Epithelial cell of esophagus (primary cell): Measurements from ENCODE around the gene CYBC1.
A peak's percentile ranks its signal among the peaks of the same experiment; 100 is the strongest.

ENCODE experiments used
- DNase-seq: peaks from one replicate; pipeline ENCODE4 v3.0.0; 2010; ENCODE audit warnings: low read depth
- H3K4me3 ChIP-seq: 2 replicates; pipeline ENCODE4 v1.5.1; 2011; ENCODE audit warnings: mild to moderate bottlenecking, low read length, control low read depth
- CTCF ChIP-seq: IDR thresholded peaks from 2 replicates; pipeline ENCODE4 v1.5.1; 2011; ENCODE audit warnings: low read depth, mild to moderate bottlenecking, low read length, control low read depth, inconsistent platforms; ENCODE audit not compliant: insufficient read depth; ENCODE audit errors: missing control alignments

Gene CYBC1

GRCh38 chr17:82493226-82493781, 42.8 kb upstream of the CYBC1 start:
- DNase-seq: peak; percentile 35
- no peak for TF ChIP-seq CTCF
- H3K4me3 ChIP-seq: no peak overlapping the region

DNA sequence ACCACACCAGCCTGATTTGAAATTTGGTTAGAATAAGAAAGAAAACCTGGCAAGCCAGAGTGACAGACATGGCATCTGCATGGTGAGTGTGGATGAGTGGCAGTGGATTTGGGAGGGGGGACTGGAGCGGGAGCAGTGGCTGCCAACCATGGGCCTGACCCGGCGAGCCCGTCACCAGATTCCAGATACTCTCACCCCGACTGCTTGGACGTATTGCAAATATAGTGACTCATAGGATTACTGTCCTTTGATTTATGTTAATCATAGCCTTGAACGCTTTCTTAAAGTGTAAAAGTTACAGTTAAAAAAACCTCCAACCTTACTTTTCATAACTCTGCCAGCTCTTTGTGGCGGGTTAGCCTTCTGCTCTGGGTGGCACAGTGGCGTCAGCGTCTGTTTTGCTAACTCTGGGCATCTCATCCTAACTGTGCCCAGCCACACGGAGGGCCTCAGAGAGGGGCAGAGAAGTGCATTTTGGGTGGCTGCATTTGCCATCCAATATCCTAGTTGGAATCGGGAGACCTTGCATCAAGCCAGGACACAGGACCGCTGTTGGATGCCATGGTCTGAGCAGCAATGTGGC, 42.2 kb upstream of the CYBC1 start:
- peak; percentile 83 for DNase-seq
- TF ChIP-seq CTCF: no peak
- H3K4me3 ChIP-seq: no peak overlapping the region

GRCh38 chr17:82491533-82491932, 41.0 kb upstream of the CYBC1 start:
- DNase-seq: no peak
- H3K4me3 ChIP-seq: no peak overlapping the region
- no peak for TF ChIP-seq CTCF

- H3K4me3 ChIP-seq: no peak overlapping the region
- TF ChIP-seq CTCF: no peak
Observed at GRCh38 chr17:82491196-82491530, 40.6 kb upstream of the CYBC1 start.

DNA sequence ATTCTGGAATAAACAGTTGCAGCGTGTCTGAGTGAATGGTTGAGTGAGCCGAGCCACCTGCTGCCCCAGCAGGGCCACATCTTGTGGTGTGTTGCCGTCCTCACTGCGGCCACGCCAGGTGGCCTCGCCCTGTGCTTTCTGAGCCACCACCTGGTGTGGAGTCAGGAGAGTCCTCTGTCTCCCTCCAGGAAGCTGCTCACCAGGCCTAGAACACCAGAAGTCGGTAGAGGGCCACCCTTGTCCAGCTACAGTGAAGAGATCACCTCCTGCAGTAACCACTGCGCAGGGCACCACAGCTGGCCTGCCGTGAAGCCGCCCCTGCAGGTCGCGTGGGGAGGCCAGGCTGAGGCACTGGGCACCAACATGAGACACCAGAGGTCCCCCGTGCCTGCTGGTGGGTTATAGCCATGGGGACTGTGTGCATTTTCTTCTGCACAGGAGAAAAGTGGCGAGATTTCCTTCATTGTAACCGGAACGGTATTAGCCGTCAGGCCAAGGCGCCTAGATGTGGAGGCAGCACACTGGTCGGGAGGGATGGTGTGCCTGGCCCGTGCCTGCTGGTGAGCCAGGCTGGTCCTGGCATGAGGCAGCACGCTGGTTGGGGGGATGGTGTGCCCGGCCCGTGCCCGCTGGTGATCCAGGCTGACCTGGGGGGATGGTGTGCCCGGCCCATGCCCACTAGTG, 40.1 kb upstream of the CYBC1 start:
- DNase-seq: no peak
- no peak overlapping the region for H3K4me3 ChIP-seq
- no peak for TF ChIP-seq CTCF

More at GRCh38 chr17:82491196-82491530, 40.6 kb upstream of the CYBC1 start:
- DNase-seq: no peak

GRCh38 chr17:82489851-82490511, 39.4 kb upstream of the CYBC1 start:
- no peak overlapping the region for H3K4me3 ChIP-seq
- DNase-seq: no peak

More at GRCh38 chr17:82489851-82490511, 39.4 kb upstream of the CYBC1 start:
- no peak for TF ChIP-seq CTCF
